Duodenal mucosa (tissue), 2 donors: Measurements from ENCODE around the gene RAMP3.

Experiments
- H3K27ac ChIP-seq: one replicate; pipeline ENCODE4 v1.7.0; 2013; ENCODE audit warnings: low read depth, low read length
- H3K27me3 ChIP-seq, 2 donors: one replicate each; pipeline ENCODE4 v1.7.0; 2013; ENCODE audit warnings: low read length in 2 of 2, control low read depth in 1 of 2; ENCODE audit not compliant: insufficient read depth in 2 of 2, control insufficient read depth in 1 of 2
- H3K36me3 ChIP-seq, 2 donors: one replicate each; pipeline ENCODE4 v1.7.0; 2013; ENCODE audit warnings: low read length in 2 of 2, control low read depth in 1 of 2; ENCODE audit not compliant: insufficient read depth in 2 of 2, control insufficient read depth in 1 of 2
- H3K4me1 ChIP-seq, 2 donors: one replicate each; pipeline ENCODE4 v1.7.0; 2013; ENCODE audit warnings: low read length in 2 of 2, control low read depth in 1 of 2; ENCODE audit not compliant: insufficient read depth in 2 of 2, control insufficient read depth in 1 of 2
- H3K4me3 ChIP-seq, 2 donors: one replicate each; pipeline ENCODE4 v1.7.0; 2013; ENCODE audit warnings: low read length in 2 of 2, low read depth in 1 of 2
- H3K9ac ChIP-seq, 2 donors: one replicate each; pipeline ENCODE4 v1.7.0; 2013; ENCODE audit warnings: low read length in 2 of 2, low read depth in 1 of 2
- H3K9me3 ChIP-seq, 2 donors: one replicate each; pipeline ENCODE4 v1.7.0; 2013; ENCODE audit warnings: low read length in 2 of 2, control low read depth in 1 of 2; ENCODE audit not compliant: control insufficient read depth in 1 of 2

The RAMP3 gene

DNA sequence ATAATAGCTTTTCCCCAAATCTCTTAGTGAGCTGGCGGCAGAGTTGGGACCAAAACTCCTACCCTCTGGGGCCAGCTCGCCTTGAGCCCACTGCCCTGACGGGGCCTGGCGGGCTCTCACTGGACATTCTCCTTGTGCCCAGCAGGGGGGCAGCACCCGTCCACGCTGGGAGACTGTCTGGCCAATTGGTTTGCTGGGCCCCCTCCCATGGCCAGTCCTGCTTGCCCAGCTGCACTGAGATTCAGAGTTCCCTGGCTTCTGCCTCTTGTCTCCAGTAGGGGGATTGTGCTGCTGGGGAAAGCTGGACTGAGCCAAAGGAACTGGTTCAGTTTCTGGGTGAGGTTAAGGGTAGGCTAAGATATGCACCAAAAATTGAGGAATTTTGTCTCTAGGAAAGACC, 59.8 kb downstream of the RAMP3 start:
- Histone ChIP-seq H3K9me3 (no peaks in the 10 kb centered on the region), H3K9ac (no peak overlapping the region), H3K4me1 (no peaks in the 10 kb centered on the region), H3K27me3 (peaks cover 0 to 8% of the 10 kb centered on the region in 2 donors), H3K4me3 (no peak overlapping the region), H3K27ac (no peak overlapping the region), H3K36me3 (no peaks in the 10 kb centered on the region)

DNA sequence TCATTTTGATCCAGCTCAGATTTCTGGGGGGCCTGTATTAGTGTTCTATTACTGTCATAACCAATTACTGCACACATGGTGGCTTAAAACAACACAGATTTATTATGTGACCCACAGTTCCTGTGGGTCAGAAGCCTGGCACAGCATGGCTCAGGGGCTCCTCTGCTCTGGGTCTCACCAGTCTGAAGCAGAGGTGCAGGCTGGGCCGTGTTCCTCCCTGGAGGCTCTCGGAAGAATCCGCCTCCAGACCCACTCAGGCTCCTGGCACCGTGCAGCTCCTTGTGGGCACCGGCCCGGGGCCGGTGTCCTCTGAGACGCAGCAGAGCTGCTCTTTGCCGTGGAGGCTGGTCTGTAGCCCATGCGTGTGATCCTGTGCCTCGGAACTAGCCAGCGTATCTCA, 61.5 kb downstream of the RAMP3 start:
- Histone ChIP-seq H3K36me3 (no peaks in the 10 kb centered on the region), H3K9me3 (no peaks in the 10 kb centered on the region), H3K27ac (no peak overlapping the region), H3K27me3 (peaks cover 0 to 8% of the 10 kb centered on the region in 2 donors), H3K4me1 (no peaks in the 10 kb centered on the region), H3K4me3 (no peak overlapping the region), H3K9ac (no peak overlapping the region)

DNA sequence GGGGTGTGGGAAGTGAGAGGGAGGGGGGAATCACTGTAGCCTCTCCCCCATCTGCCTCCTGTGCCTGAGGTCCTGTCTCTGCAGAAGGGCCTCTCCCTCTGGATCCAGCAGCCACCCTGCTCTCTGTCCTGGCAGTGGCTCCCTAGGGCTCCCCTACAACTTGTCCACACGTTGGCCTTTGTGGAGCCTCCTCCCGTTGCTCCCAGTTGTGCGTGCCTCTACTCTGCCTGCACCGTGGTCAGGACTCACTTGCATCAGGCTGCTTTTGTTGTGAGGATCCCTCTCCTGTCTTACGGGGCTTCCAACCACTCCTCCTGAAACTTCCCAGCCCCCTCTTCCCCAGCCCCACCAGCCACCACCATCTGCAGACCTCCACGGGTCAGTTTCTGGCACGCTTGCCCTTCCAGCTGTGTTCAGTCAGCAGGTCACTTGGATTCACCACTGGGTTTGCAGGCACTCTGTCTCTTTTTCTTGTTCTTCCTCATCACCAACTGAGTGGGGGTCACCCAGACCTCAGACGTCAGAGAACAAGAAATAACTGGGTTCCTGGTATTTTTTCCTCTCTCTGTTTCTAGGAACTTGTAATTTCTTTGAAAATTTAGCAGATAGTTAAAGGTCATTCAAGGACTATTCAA, 62.3 kb downstream of the RAMP3 start:
- Histone ChIP-seq H3K9ac (no peak overlapping the region), H3K36me3 (no peaks in the 10 kb centered on the region), H3K27me3 (peaks cover 0 to 8% of the 10 kb centered on the region in 2 donors), H3K4me3 (no peak overlapping the region), H3K27ac (no peak overlapping the region), H3K9me3 (no peaks in the 10 kb centered on the region), H3K4me1 (no peaks in the 10 kb centered on the region)

DNA sequence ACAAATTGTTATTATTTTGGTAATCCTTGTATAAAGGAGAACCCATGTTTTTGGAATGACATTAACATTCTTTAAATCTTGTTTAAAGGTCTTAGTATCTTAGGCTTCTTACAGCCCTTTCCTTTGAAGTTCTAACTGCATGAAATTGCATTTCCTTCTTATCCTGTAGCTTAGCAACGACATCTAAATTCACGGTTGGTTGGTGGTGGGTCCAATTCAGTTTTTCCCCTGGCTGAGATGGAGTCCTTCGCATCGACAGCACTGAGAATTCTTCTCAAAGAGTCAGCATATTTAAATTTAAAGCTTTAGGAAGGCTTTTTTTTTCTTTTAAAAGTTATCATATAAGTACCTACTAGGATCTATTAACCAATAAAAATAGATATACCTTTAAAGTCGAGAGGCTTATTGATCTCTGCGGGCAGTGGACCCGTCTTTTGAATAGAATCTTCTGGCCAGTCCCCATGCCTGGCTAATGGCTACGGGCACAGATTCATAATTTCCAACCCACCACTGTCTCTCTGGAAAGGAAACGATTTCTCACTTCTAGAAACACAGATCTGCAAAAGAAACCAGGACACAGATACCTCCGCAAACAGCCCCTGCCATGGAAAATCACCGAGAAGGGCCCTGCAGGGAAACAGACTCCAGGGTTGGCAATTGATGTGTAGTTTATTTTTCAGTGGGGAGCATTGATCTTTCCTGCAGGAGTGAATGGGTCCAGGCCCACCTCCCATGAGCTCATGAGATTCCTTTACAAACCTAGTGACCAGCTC, 63.4 kb downstream of the RAMP3 start:
- no peaks in the 10 kb centered on the region for H3K4me1 ChIP-seq
- H3K27me3 ChIP-seq: peaks cover 0 to 4% of the 10 kb centered on the region in 2 donors
- no peak overlapping the region for H3K9ac ChIP-seq
- H3K36me3 ChIP-seq: no peaks in the 10 kb centered on the region
- H3K9me3 ChIP-seq: no peaks in the 10 kb centered on the region
- H3K4me3 ChIP-seq: no peak overlapping the region
- no peak overlapping the region for H3K27ac ChIP-seq

DNA sequence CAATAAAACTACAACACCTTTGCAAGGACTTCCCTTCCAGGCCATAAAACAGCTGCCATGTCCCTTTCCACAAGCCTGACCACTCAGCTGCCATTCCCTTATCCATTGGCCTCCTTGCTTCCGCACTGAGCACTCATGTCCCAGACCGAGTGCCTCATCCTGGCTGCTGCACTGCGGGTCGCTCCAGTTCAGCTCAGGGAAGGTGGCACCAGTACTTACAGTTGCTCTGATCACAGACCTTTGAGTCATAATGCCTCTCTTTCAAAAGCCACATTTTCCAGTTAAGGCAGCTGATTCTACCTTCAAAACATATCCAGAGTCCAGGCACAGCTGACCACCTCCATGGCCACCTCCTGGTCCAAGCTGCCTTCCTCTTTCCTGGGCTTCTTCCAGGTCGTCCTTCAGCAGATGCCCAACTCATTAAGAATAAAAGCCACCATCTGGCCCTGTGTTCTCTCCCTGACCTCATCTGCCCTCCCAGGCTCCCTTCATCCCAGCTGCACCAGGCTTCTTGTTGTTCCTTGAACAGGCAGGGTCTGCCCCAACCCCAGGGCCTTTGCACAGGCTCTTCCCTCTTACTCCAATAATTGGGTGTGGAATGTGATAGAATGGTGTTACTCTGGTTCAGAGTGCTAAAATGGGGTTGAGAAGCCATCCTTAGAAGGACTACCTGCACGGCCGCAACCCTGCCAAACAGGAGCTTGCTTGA, 64.5 kb downstream of the RAMP3 start:
- no peak overlapping the region for H3K4me3 ChIP-seq
- H3K9me3 ChIP-seq: no peaks in the 10 kb centered on the region
- no peaks in the 10 kb centered on the region for H3K36me3 ChIP-seq
- no peak overlapping the region for H3K27ac ChIP-seq
- H3K9ac ChIP-seq: no peak overlapping the region
- H3K4me1 ChIP-seq: no peaks in the 10 kb centered on the region
- H3K27me3 ChIP-seq: peaks cover 0 to 4% of the 10 kb centered on the region in 2 donors

DNA sequence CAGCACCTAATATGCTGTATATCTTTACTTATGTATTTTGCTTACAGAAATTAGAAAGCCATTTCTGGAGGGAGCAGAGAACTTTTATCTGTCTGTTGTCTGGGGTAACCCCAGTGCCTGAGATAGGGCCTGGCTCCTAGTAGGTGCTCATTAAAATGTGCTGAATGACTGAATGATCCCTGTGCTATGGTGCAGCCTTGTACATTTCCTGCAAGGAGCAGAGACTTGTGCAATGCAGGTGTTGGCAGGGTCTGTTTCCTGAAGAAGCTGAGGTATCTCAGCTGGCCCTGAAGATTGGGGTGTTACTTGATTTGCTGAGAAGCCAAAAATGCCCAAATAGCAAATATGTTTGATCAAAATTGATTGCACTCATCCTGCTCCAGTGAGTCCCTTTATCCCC, 65.5 kb downstream of the RAMP3 start:
- Histone ChIP-seq H3K4me3 (no peak overlapping the region), H3K9ac (no peak overlapping the region), H3K36me3 (no peaks in the 10 kb centered on the region), H3K9me3 (no peaks in the 10 kb centered on the region), H3K27ac (no peak overlapping the region), H3K27me3 (peaks cover 0 to 4% of the 10 kb centered on the region in 2 donors), H3K4me1 (no peaks in the 10 kb centered on the region)

DNA sequence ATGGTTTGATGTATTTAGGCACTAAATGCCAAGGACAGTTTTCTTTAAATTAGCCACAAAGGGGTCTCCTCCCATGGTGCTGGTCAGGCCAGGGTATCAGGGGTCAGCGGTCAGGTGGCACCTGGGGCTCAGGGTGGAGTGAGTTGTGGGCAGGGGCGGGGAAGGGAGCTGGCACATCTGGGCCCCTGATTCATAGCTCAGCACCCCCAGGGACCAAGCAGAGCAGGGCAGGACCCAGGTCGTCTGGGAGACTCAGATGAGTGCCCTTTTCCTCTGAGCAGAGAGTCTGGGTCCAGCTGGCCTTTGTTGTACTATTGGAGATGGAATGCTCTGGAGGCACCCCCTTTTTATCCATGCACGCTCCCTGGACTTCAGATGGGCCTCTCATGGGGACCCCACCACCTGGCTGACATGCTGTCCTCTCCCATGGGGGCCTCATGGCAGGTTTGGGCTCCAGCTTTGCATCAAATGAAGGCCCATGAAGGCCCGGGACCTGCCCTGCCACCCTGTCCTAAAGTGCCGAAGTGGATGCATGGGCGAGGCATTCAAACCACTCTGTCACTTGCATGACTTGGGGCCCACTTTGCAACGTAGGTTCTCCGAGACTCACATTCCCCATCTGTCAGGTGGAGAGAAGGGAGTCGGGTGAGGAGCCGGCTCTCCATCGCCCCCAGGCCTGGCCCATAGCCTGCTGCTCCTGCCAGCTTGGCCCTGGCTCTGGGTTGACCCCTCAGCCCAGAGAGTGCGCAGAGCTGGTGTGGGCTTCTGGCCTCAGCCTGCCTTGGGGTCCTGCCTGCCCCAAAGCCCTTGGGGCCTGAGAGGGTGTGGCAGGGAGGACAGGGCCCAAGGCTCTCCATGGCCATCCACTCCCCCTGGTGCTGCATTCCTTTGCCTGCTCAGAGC, 66.4 kb downstream of the RAMP3 start:
- no peaks in the 10 kb centered on the region for H3K9me3 ChIP-seq
- H3K4me3 ChIP-seq: no peak overlapping the region
- H3K4me1 ChIP-seq: no peaks in the 10 kb centered on the region
- H3K27ac ChIP-seq: no peak overlapping the region
- peaks cover 0 to 4% of the 10 kb centered on the region in 2 donors for H3K27me3 ChIP-seq
- no peak overlapping the region for H3K9ac ChIP-seq
- no peaks in the 10 kb centered on the region for H3K36me3 ChIP-seq

DNA sequence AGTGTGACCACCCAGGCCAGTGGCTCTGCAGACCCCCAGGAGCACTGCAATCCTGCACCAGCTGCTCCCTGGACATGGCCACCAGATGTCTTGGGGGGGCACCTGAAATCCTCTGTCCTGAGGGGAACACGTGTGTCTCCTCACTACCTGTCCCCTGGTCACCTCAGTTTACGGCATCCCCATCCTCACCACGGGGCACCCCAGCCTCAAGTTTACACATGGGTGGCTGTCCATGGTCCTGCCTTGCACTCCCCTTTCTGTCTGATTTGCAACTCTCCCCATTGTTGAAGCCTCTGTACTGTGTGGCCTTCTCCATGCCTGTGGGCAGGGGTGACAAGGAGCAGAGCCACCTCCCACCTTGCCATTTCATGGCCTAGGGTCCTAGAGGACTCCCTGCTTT, 67.2 kb downstream of the RAMP3 start:
- Histone ChIP-seq H3K27ac (no peak overlapping the region), H3K9ac (no peak overlapping the region), H3K4me1 (no peaks in the 10 kb centered on the region), H3K4me3 (no peak overlapping the region), H3K9me3 (no peaks in the 10 kb centered on the region), H3K36me3 (no peaks in the 10 kb centered on the region), H3K27me3 (peaks cover 0 to 4% of the 10 kb centered on the region in 2 donors)

DNA sequence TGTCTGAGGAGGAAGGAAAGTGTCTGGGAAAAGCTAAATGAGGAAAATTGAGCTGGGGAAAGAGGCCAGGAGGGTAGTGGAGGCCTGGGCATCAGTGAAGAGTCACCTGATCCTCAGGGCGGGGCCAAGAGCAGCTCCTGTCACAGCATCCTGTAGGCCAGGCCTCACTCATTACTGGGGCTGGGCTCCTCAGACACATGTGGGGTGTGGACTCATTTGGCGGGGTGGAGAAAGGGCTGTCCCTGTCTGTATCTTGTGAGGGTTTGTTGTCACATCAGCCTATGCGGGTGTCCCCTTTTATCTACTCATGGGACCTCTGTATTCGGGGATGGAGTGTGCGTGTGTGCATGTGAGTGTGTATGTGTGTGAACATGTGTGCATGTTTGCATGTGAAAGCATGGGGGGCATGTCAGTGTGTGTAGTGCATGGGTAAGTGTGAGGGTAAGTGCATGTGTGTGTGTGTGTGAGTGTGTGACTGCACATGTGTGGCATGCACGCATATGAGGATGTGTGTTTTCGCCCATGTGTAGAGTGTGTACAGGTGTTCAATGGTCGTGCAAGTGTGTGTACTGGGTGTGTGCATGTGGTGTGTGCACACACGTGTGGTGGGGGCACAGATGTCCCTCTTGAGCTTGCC, 67.8 kb downstream of the RAMP3 start:
- peaks cover 0 to 4% of the 10 kb centered on the region in 2 donors for H3K27me3 ChIP-seq
- H3K9ac ChIP-seq: no peak overlapping the region
- H3K36me3 ChIP-seq: no peaks in the 10 kb centered on the region
- no peak overlapping the region for H3K4me3 ChIP-seq
- no peaks in the 10 kb centered on the region for H3K4me1 ChIP-seq
- H3K27ac ChIP-seq: no peak overlapping the region
- no peaks in the 10 kb centered on the region for H3K9me3 ChIP-seq
